SK-N-MC (cell line): ENCODE results near the gene CLDN16.

Experiments used
- EZH2 ChIP-seq: fragments of 200-600 bp; sonication (generic); IDR thresholded peaks from one replicate; pipeline ENCODE4 v1.6.1; 2017; ENCODE audit warnings: antibody characterized with exemption
- FOXP2 ChIP-seq: optimal IDR thresholded peaks from 2 replicates; pipeline ENCODE3; 2011; ENCODE audit warnings: mild to moderate bottlenecking, moderate library complexity; ENCODE audit not compliant: insufficient read depth; ENCODE audit errors: extremely low read length, control extremely low read depth
- POLR2AphosphoS5 ChIP-seq: IDR thresholded peaks from 2 replicates; pipeline ENCODE4 v1.6.1; 2012; ENCODE audit warnings: mild to moderate bottlenecking, low read depth, low read length, borderline replicate concordance

- no peak for TF ChIP-seq EZH2
- no peak for TF ChIP-seq POLR2AphosphoS5
- no peak for TF ChIP-seq FOXP2
These were observed 61.8 kb downstream of the CLDN16 start, which contains the start of gene TMEM207 for GRCh38 chr3:190449801-190450200.
